HEK293 (cell line): Measurements from ENCODE around the gene NUP54.

Experiments
- CTCF ChIA-PET: fragments of 350-600 bp; formaldehyde crosslinking; extraction: SDS; loops from one replicate; lab custom pipeline; 2021; ENCODE audit warnings: antibody characterized with exemption; lab: Yijun Ruan, JAX
- POLR2A ChIA-PET: fragments of 300-600 bp; formaldehyde crosslinking; extraction: SDS; loops from one replicate; lab custom pipeline; 2020; ENCODE audit warnings: antibody characterized with exemption, inconsistent platforms; lab: Yijun Ruan, JAX
- H3K27ac ChIP-seq: fragments of 200-500 bp; sonication (Bioruptor generic); 2 replicates; pipeline ENCODE4 v1.5.1; 2014; ENCODE audit warnings: low read depth, low read length, control low read depth, inconsistent platforms; ENCODE audit errors: extremely low read depth
- H3K36me3 ChIP-seq, 2 experiments: fragments of 200-500 bp in 1 of 2; sonication (Bioruptor generic) in 1 of 2; 1 replicate in 1 of 2; 2 replicates in 1 of 2; pipeline ENCODE4 v1.5.1; 2014 to 2017; ENCODE audit warnings: inconsistent platforms in 2 of 2, low read length in 2 of 2; ENCODE audit not compliant: control insufficient read depth in 2 of 2, insufficient read depth in 1 of 2
- H3K4me1 ChIP-seq: fragments of 200-500 bp; sonication (Bioruptor generic); 2 replicates; pipeline ENCODE4 v1.5.1; 2014; ENCODE audit warnings: mild to moderate bottlenecking, low read length, inconsistent platforms; ENCODE audit not compliant: control insufficient read depth, insufficient read depth
- H3K4me3 ChIP-seq: 2 replicates; pipeline ENCODE4 v1.5.1; 2011; ENCODE audit warnings: low read depth, mild to moderate bottlenecking, control low read depth, low read length, moderate library complexity
- H3K9me3 ChIP-seq: fragments of 200-500 bp; sonication (Bioruptor generic); 2 replicates; pipeline ENCODE4 v1.5.1; 2014; ENCODE audit warnings: low read depth, low read length, inconsistent platforms; ENCODE audit not compliant: control insufficient read depth, insufficient read depth
- IKZF3 ChIP-seq: fragments of 450-650 bp; IDR thresholded peaks from 2 replicates; pipeline ENCODE4 v1.5.0; 2018; ENCODE audit warnings: missing biosample characterization, mild to moderate bottlenecking, missing genetic modification characterization, moderate library complexity
- ZBTB20 ChIP-seq: fragments of 450-650 bp; formaldehyde crosslinking; IDR thresholded peaks from 2 replicates; pipeline ENCODE4 v1.5.1; 2016; ENCODE audit warnings: missing biosample characterization, missing genetic modification characterization
- ZNF138 ChIP-seq: fragments of 450-650 bp; formaldehyde crosslinking; IDR thresholded peaks from 2 replicates; pipeline ENCODE4 v1.5.1; 2016; ENCODE audit warnings: missing biosample characterization, missing genetic modification characterization, borderline replicate concordance
- ZNF223 ChIP-seq: fragments of 450-650 bp; formaldehyde crosslinking; IDR thresholded peaks from 2 replicates; pipeline ENCODE4 v1.5.1; 2016; ENCODE audit warnings: missing biosample characterization, missing genetic modification characterization
- ZNF311 ChIP-seq: fragments of 450-650 bp; formaldehyde crosslinking; IDR thresholded peaks from 2 replicates; pipeline ENCODE4 v1.5.1; 2017; ENCODE audit warnings: missing biosample characterization, missing genetic modification characterization, borderline replicate concordance
- ZNF350 ChIP-seq: fragments of 450-650 bp; formaldehyde crosslinking; IDR thresholded peaks from 2 replicates; pipeline ENCODE4 v1.5.0; 2017; ENCODE audit warnings: missing biosample characterization, mild to moderate bottlenecking, missing genetic modification characterization
- ZNF510 ChIP-seq: fragments of 450-650 bp; formaldehyde crosslinking; IDR thresholded peaks from 2 replicates; pipeline ENCODE4 v1.5.1; 2018; ENCODE audit warnings: mild to moderate bottlenecking, missing genetic modification characterization, missing biosample characterization; ENCODE audit not compliant: insufficient replicate concordance
- ZNF529 ChIP-seq: fragments of 450-650 bp; formaldehyde crosslinking; IDR thresholded peaks from 2 replicates; pipeline ENCODE4 v1.5.1; 2017; ENCODE audit warnings: missing genetic modification characterization, missing biosample characterization; ENCODE audit not compliant: insufficient replicate concordance
- ZNF792 ChIP-seq: fragments of 450-650 bp; formaldehyde crosslinking; IDR thresholded peaks from 2 replicates; pipeline ENCODE4 v1.5.1; 2016; ENCODE audit warnings: missing biosample characterization, missing genetic modification characterization
- ZSCAN23 ChIP-seq: fragments of 450-650 bp; formaldehyde crosslinking; IDR thresholded peaks from 2 replicates; pipeline ENCODE4 v1.5.1; 2016; ENCODE audit warnings: missing biosample characterization, missing genetic modification characterization
- ZSCAN30 ChIP-seq: fragments of 450-650 bp; IDR thresholded peaks from 2 replicates; pipeline ENCODE4 v1.5.1; 2018; ENCODE audit warnings: missing biosample characterization, mild to moderate bottlenecking, missing genetic modification characterization, moderate library complexity
- TF ChIP-seq, protein P1 (sequence below): fragments of 450-650 bp; formaldehyde crosslinking; IDR thresholded peaks from 2 replicates; pipeline ENCODE4 v1.5.1; 2017; ENCODE audit warnings: missing biosample characterization, missing genetic modification characterization
- TF ChIP-seq, protein P2 (sequence below): fragments of 450-650 bp; formaldehyde crosslinking; IDR thresholded peaks from 2 replicates; pipeline ENCODE4 v1.5.1; 2016; ENCODE audit warnings: missing biosample characterization, missing genetic modification characterization
- TF ChIP-seq, protein P3 (sequence below): fragments of 450-650 bp; formaldehyde crosslinking; IDR thresholded peaks from 2 replicates; pipeline ENCODE4 v1.5.1; 2017; ENCODE audit warnings: missing biosample characterization, missing genetic modification characterization
- TF ChIP-seq, protein P4 (sequence below): fragments of 450-650 bp; formaldehyde crosslinking; IDR thresholded peaks from 2 replicates; pipeline ENCODE4 v1.5.1; 2016; ENCODE audit warnings: missing biosample characterization, missing genetic modification characterization, borderline replicate concordance
- TF ChIP-seq, protein P5 (sequence below): fragments of 450-650 bp; formaldehyde crosslinking; IDR thresholded peaks from 2 replicates; pipeline ENCODE4 v1.5.1; 2016; ENCODE audit warnings: missing biosample characterization, missing genetic modification characterization
- TF ChIP-seq, protein P6 (sequence below): sonication (generic); formaldehyde crosslinking; IDR thresholded peaks from 2 replicates; pipeline ENCODE4 v1.8.1; 2022; ENCODE audit warnings: mild to moderate bottlenecking, moderate library complexity, missing genetic modification reagents
- TF ChIP-seq, protein P7 (sequence below): fragments of 450-650 bp; formaldehyde crosslinking; IDR thresholded peaks from 2 replicates; pipeline ENCODE4 v1.5.1; 2016; ENCODE audit warnings: missing biosample characterization, missing genetic modification characterization, borderline replicate concordance

NUP54 gene

DNA sequence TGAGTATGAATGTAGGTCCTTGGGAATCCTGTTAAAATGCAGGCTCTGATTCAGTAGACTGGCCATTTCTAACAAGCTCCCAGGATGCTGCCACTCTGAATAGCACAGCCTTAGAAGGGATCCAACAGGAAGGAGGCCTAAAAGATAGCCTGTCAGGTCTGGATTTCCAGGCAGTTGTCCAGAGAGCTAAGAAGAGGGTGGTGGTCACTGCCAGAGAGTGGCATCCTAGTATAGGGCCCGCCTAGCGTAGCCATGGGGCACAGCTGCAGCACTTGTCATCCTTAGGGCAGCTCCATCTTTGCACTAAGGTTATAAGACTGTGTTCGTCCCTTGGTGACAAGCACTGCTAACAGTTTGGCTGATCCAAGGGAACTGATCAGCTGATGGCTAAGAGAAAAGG lies 20.5 kb upstream of the NUP54 start:
- Histone ChIP-seq H3K36me3 (peaks cover 4 to 70% of the 10 kb centered on the region in 2 experiments; a peak in 2 of 3 replicates), H3K4me1 (no peaks in the 10 kb centered on the region), H3K4me3 (no peak overlapping the region), H3K9me3 (no peaks in the 10 kb centered on the region), H3K27ac (no peak overlapping the region)
- CTCF ChIA-PET, result interaction anchor here (4.1 kb wide), 1 partner anchor 11 kb away, joined by 21 read pairs; no protein-coding TSS in a partner anchor
- TF ChIP-seq, protein P1, sequence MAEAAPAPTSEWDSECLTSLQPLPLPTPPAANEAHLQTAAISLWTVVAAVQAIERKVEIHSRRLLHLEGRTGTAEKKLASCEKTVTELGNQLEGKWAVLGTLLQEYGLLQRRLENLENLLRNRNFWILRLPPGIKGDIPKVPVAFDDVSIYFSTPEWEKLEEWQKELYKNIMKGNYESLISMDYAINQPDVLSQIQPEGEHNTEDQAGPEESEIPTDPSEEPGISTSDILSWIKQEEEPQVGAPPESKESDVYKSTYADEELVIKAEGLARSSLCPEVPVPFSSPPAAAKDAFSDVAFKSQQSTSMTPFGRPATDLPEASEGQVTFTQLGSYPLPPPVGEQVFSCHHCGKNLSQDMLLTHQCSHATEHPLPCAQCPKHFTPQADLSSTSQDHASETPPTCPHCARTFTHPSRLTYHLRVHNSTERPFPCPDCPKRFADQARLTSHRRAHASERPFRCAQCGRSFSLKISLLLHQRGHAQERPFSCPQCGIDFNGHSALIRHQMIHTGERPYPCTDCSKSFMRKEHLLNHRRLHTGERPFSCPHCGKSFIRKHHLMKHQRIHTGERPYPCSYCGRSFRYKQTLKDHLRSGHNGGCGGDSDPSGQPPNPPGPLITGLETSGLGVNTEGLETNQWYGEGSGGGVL, result no peak
- no peak for TF ChIP-seq ZNF510 (tag by site-specific recombination)
- TF ChIP-seq, protein P2, sequence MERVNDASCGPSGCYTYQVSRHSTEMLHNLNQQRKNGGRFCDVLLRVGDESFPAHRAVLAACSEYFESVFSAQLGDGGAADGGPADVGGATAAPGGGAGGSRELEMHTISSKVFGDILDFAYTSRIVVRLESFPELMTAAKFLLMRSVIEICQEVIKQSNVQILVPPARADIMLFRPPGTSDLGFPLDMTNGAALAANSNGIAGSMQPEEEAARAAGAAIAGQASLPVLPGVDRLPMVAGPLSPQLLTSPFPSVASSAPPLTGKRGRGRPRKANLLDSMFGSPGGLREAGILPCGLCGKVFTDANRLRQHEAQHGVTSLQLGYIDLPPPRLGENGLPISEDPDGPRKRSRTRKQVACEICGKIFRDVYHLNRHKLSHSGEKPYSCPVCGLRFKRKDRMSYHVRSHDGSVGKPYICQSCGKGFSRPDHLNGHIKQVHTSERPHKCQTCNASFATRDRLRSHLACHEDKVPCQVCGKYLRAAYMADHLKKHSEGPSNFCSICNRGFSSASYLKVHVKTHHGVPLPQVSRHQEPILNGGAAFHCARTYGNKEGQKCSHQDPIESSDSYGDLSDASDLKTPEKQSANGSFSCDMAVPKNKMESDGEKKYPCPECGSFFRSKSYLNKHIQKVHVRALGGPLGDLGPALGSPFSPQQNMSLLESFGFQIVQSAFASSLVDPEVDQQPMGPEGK, result no peak
- no peak for TF ChIP-seq ZNF311
- no peak for TF ChIP-seq ZNF223 (tag by site-specific recombination)
- TF ChIP-seq, protein P3, sequence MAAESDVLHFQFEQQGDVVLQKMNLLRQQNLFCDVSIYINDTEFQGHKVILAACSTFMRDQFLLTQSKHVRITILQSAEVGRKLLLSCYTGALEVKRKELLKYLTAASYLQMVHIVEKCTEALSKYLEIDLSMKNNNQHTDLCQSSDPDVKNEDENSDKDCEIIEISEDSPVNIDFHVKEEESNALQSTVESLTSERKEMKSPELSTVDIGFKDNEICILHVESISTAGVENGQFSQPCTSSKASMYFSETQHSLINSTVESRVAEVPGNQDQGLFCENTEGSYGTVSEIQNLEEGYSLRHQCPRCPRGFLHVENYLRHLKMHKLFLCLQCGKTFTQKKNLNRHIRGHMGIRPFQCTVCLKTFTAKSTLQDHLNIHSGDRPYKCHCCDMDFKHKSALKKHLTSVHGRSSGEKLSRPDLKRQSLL (tag by site-specific recombination), result no peak
- TF ChIP-seq ZSCAN30 (tag by site-specific recombination), result no peak
- no peak for TF ChIP-seq ZNF138 (tag by site-specific recombination)
- TF ChIP-seq, protein P4, sequence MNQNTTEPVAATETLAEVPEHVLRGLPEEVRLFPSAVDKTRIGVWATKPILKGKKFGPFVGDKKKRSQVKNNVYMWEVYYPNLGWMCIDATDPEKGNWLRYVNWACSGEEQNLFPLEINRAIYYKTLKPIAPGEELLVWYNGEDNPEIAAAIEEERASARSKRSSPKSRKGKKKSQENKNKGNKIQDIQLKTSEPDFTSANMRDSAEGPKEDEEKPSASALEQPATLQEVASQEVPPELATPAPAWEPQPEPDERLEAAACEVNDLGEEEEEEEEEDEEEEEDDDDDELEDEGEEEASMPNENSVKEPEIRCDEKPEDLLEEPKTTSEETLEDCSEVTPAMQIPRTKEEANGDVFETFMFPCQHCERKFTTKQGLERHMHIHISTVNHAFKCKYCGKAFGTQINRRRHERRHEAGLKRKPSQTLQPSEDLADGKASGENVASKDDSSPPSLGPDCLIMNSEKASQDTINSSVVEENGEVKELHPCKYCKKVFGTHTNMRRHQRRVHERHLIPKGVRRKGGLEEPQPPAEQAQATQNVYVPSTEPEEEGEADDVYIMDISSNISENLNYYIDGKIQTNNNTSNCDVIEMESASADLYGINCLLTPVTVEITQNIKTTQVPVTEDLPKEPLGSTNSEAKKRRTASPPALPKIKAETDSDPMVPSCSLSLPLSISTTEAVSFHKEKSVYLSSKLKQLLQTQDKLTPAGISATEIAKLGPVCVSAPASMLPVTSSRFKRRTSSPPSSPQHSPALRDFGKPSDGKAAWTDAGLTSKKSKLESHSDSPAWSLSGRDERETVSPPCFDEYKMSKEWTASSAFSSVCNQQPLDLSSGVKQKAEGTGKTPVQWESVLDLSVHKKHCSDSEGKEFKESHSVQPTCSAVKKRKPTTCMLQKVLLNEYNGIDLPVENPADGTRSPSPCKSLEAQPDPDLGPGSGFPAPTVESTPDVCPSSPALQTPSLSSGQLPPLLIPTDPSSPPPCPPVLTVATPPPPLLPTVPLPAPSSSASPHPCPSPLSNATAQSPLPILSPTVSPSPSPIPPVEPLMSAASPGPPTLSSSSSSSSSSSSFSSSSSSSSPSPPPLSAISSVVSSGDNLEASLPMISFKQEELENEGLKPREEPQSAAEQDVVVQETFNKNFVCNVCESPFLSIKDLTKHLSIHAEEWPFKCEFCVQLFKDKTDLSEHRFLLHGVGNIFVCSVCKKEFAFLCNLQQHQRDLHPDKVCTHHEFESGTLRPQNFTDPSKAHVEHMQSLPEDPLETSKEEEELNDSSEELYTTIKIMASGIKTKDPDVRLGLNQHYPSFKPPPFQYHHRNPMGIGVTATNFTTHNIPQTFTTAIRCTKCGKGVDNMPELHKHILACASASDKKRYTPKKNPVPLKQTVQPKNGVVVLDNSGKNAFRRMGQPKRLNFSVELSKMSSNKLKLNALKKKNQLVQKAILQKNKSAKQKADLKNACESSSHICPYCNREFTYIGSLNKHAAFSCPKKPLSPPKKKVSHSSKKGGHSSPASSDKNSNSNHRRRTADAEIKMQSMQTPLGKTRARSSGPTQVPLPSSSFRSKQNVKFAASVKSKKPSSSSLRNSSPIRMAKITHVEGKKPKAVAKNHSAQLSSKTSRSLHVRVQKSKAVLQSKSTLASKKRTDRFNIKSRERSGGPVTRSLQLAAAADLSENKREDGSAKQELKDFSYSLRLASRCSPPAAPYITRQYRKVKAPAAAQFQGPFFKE (tag by site-specific recombination), result no peak
- POLR2A ChIA-PET, result no interaction called here

DNA sequence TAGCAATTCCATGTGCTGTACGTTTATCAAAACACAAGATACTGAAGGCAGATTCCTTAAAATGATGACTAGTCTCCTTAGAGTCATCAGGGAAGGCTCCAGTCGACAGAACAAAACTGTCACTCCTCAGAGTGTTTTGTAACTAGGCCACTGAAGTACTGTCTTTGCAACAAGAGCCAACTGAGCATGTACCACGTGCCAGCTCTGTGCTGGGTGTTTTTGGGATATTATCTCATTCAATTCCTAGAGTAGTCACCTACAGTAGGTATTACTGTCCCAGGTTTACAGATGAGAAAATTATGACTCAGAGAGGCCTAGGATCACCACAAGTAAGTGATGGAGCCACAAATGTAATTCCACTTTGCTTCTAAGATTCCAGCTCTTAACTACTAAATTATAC lies 18.3 kb upstream of the NUP54 start:
- no peaks in the 10 kb centered on the region for H3K9me3 ChIP-seq
- no peak overlapping the region for H3K27ac ChIP-seq
- CTCF ChIA-PET, result interaction anchor here (0.6 to 1.3 kb wide), 2 partner anchors 14 to 567 kb away, joined by 4 to 5 read pairs; no protein-coding TSS in a partner anchor
- H3K36me3 ChIP-seq, result peaks cover 0 to 75% of the 10 kb centered on the region in 2 experiments; a peak in 2 of 3 replicates
- H3K4me3 ChIP-seq, result no peak overlapping the region
- no peaks in the 10 kb centered on the region for H3K4me1 ChIP-seq
- POLR2A ChIA-PET, result no interaction called here
- TF ChIP-seq, protein P5, sequence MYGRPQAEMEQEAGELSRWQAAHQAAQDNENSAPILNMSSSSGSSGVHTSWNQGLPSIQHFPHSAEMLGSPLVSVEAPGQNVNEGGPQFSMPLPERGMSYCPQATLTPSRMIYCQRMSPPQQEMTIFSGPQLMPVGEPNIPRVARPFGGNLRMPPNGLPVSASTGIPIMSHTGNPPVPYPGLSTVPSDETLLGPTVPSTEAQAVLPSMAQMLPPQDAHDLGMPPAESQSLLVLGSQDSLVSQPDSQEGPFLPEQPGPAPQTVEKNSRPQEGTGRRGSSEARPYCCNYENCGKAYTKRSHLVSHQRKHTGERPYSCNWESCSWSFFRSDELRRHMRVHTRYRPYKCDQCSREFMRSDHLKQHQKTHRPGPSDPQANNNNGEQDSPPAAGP (tag by site-specific recombination), result no peak
- TF ChIP-seq IKZF3 (tag by site-specific recombination) (no peak), ZNF792 (no peak), ZNF350 (tag by site-specific recombination) (no peak), ZNF529 (tag by site-specific recombination) (no peak), ZBTB20 (tag by site-specific recombination) (no peak), ZSCAN23 (tag by site-specific recombination) (no peak)
- TF ChIP-seq, protein P6, sequence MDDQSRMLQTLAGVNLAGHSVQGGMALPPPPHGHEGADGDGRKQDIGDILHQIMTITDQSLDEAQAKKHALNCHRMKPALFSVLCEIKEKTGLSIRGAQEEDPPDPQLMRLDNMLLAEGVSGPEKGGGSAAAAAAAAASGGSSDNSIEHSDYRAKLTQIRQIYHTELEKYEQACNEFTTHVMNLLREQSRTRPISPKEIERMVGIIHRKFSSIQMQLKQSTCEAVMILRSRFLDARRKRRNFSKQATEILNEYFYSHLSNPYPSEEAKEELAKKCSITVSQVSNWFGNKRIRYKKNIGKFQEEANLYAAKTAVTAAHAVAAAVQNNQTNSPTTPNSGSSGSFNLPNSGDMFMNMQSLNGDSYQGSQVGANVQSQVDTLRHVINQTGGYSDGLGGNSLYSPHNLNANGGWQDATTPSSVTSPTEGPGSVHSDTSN (CRISPR knock-in tag), result no peak
- TF ChIP-seq, protein P7, sequence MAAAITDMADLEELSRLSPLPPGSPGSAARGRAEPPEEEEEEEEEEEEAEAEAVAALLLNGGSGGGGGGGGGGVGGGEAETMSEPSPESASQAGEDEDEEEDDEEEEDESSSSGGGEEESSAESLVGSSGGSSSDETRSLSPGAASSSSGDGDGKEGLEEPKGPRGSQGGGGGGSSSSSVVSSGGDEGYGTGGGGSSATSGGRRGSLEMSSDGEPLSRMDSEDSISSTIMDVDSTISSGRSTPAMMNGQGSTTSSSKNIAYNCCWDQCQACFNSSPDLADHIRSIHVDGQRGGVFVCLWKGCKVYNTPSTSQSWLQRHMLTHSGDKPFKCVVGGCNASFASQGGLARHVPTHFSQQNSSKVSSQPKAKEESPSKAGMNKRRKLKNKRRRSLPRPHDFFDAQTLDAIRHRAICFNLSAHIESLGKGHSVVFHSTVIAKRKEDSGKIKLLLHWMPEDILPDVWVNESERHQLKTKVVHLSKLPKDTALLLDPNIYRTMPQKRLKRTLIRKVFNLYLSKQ (tag by site-specific recombination), result no peak
